ENCODE data around the gene MIEF2. TPM values are rescaled to one million over a fixed set of nuclear protein-coding genes. Genes with fewer than 3 reads are reported as not detected.

Gene MIEF2
- total and polyA plus RNA-seq, 3 donors from 2014 or later, result 7.5 to 29.4 (median 28.5) TPM

DNA sequence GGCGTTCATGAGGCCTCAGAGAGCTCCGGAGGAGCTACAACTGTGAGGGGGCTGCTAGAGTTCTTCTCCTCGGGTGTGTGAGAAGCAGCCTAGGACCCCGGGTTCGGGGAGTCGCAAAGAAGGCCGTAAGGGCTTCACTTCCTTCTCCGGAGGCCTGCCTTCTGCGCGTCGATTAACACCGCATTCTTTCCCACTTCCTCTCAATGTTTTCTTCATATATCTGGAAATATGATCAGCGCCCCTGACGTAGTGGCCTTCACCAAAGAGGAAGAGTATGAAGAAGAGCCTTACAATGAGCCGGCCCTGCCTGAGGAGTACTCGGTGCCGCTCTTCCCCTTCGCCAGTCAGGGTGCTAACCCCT, 55.1 kb downstream of the MIEF2 start:
- H3K36me3 ChIP-seq (ENCODE audit: low read depth, missing control alignments), result no peaks in the 10 kb centered on the region
- H3K4me1 ChIP-seq, result peaks cover 56% of the 10 kb centered on the region
- H3K9me3 ChIP-seq, result no peaks in the 10 kb centered on the region

DNA sequence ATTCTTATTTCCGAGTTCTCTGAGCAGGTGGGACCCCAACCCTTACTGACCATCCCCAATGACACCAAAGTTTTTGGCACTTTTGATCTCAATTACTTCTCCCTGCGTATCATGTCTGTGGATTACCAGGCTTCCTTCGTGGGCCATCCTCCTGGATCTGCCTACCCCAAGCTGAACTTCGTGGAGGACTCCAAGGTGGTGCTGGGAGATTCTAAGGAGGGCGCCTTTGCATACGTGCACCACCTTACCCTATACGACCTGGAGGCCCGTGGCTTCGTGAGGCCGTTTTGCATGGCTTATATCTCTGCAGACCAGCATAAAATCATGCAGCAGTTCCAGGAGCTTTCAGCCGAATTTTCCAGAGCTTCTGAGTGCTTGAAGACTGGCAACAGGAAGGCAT, 55.5 kb downstream of the MIEF2 start:
- WGBS, 2 donors, result 42 to 47% methylated on average over 11 of the region's 11 CpGs
- Histone ChIP-seq H3K27me3 (no peaks in the 10 kb centered on the region), H3K4me3 (peak overlapping the region; percentile 73 to 92), H3K4me1 (peaks cover 56% of the 10 kb centered on the region), H3K36me3 (ENCODE audit: low read depth, missing control alignments) (no peaks in the 10 kb centered on the region), H3K9me3 (no peaks in the 10 kb centered on the region), H3K27ac (peak overlapping the region; percentile 85 to 86)
- DNase-seq, result no peak
- intact Hi-C loops (cut with DNase I; ENCODE audit: low total_unique reads), result no loop called here
- no peak for TF ChIP-seq CTCF (IDR thresholded peaks at IDR 0.05)
- TF ChIP-seq POLR2A (IDR thresholded peaks at IDR 0.05), result no peak

More for the DNA sequence above, 55.1 kb downstream of the MIEF2 start:
- no peaks in the 10 kb centered on the region for H3K27me3 ChIP-seq
- no peak for DNase-seq
- 5 to 6% methylated on average over 11 to 18 of the region's 18 CpGs for WGBS, 2 donors
- peak overlapping the region; percentile 85 to 86 for H3K27ac ChIP-seq
- peak overlapping the region; percentile 73 to 92 for H3K4me3 ChIP-seq
- no peak for TF ChIP-seq CTCF (IDR thresholded peaks at IDR 0.05)
- TF ChIP-seq POLR2A (IDR thresholded peaks at IDR 0.05), result no peak
- intact Hi-C loops (cut with DNase I; ENCODE audit: low total_unique reads), result no loop called here

Other genes starting within 250 kb of the MIEF2 start
- 10 to 100 TPM; 42.6 to 63.3 TPM for gene ATPAF2, start 221.5 kb upstream of the MIEF2 start, total RNA-seq
- gene ATPAF2, start 221.5 kb upstream of the MIEF2 start, polyA plus RNA-seq (ENCODE audit: insufficient read depth, low read depth, low replicate concordance), result 59.9 TPM
- gene GID4, start 221.3 kb upstream of the MIEF2 start, total RNA-seq, result 10 to 100 TPM; 28.6 to 36.1 TPM
- 88.3 TPM for gene GID4, start 221.3 kb upstream of the MIEF2 start, polyA plus RNA-seq (ENCODE audit: insufficient read depth, low read depth, low replicate concordance)
- gene DRG2, start 172.7 kb upstream of the MIEF2 start, total RNA-seq, result 10 to 100 TPM; 42.9 to 43.1 TPM
- gene DRG2, start 172.7 kb upstream of the MIEF2 start, polyA plus RNA-seq (ENCODE audit: insufficient read depth, low read depth, low replicate concordance), result 26.0 TPM
- gene MYO15A, start 151.9 kb upstream of the MIEF2 start, total RNA-seq, result 10 to 100 TPM; 18.6 to 30.2 TPM
- gene MYO15A, start 151.9 kb upstream of the MIEF2 start, polyA plus RNA-seq (ENCODE audit: insufficient read depth, low read depth, low replicate concordance), result 21.7 TPM
- gene ALKBH5, start 76.8 kb upstream of the MIEF2 start, total RNA-seq, result 100 to 1,000 TPM; 213 to 253 TPM
- 172 TPM for gene ALKBH5, start 76.8 kb upstream of the MIEF2 start, polyA plus RNA-seq (ENCODE audit: insufficient read depth, low read depth, low replicate concordance)
- 10 to 100 TPM; 40.0 to 46.8 TPM for gene LLGL1, start 35.0 kb upstream of the MIEF2 start, total RNA-seq
- gene LLGL1, start 35.0 kb upstream of the MIEF2 start, polyA plus RNA-seq (ENCODE audit: insufficient read depth, low read depth, low replicate concordance), result 24.2 TPM
- 100 to 1,000 TPM; 317 to 351 TPM for gene FLII, start 1.9 kb upstream of the MIEF2 start, total RNA-seq
- gene FLII, start 1.9 kb upstream of the MIEF2 start, polyA plus RNA-seq (ENCODE audit: insufficient read depth, low read depth, low replicate concordance), result 383 TPM
- gene TOP3A, start 54.3 kb downstream of the MIEF2 start, total RNA-seq, result 10 to 100 TPM; 56.9 to 97.9 TPM
- 34.0 TPM for gene TOP3A, start 54.3 kb downstream of the MIEF2 start, polyA plus RNA-seq (ENCODE audit: insufficient read depth, low read depth, low replicate concordance)
- gene SMCR8, start 54.6 kb downstream of the MIEF2 start, total RNA-seq, result 10 to 100 TPM; 25.0 to 27.7 TPM
- 20.3 TPM for gene SMCR8, start 54.6 kb downstream of the MIEF2 start, polyA plus RNA-seq (ENCODE audit: insufficient read depth, low read depth, low replicate concordance)
- 10 to 100 TPM; 36.4 to 48.1 TPM for gene SHMT1, start 102.9 kb downstream of the MIEF2 start, total RNA-seq
- 45.9 TPM for gene SHMT1, start 102.9 kb downstream of the MIEF2 start, polyA plus RNA-seq (ENCODE audit: insufficient read depth, low read depth, low replicate concordance)
- gene EVPLL, start 117.1 kb downstream of the MIEF2 start, total RNA-seq, result 1 to 10 TPM; 1.7 to 2.7 TPM
- gene EVPLL, start 117.1 kb downstream of the MIEF2 start, polyA plus RNA-seq (ENCODE audit: insufficient read depth, low read depth, low replicate concordance), result 2.5 TPM
- under 1 TPM in 1 of 2 donors, not detected in 1; 0.56 TPM for gene LGALS9C, start 216.1 kb downstream of the MIEF2 start, total RNA-seq
- 1.2 TPM for gene LGALS9C, start 216.1 kb downstream of the MIEF2 start, polyA plus RNA-seq (ENCODE audit: insufficient read depth, low read depth, low replicate concordance)